Measurements from ENCODE around the gene CFAP45. TPM values are rescaled to one million over a fixed set of nuclear protein-coding genes. Genes with fewer than 3 reads are reported as not detected.

The CFAP45 gene
- polyA plus RNA-seq, 2 of the 4 experiments (the other 2 are of a cell fraction), result 0.67 to 0.89 TPM

GRCh38 chr1:159835356-159835755 lies 64.6 kb downstream of the CFAP45 start:
- FAIRE-seq, result no peak
- CTCF ChIA-PET, result interaction anchor here (1.0 to 4.6 kb wide), 3 partner anchors 33 to 59 kb away, joined by 3 to 31 read pairs (median 5); no protein-coding TSS in a partner anchor

More at GRCh38 chr1:159835356-159835755, 64.6 kb downstream of the CFAP45 start:
- Histone ChIP-seq H3K27ac (no peak overlapping the region), H3K4me2 (no peak overlapping the region), H3K4me1 (no peaks in the 10 kb centered on the region), H3K4me3 (no peak overlapping the region), H3K9me3 (no peaks in the 10 kb centered on the region)
- 5% methylated on average over 3 of the region's 3 CpGs for WGBS (ENCODE audit: missing lambda C conversion rate)
- no peak for TF ChIP-seq RFX5 (IDR thresholded peaks at IDR 0.05)
- no peak for TF ChIP-seq USF2 (IDR thresholded peaks at IDR 0.05)
- TF ChIP-seq RARB (CRISPR knock-in tag; IDR thresholded peaks at IDR 0.05), result no peak
- no peak for TF ChIP-seq ATOH8 (CRISPR knock-in tag; IDR thresholded peaks at IDR 0.05; ENCODE audit: low read depth)
- no peak for TF ChIP-seq MAFK (IDR thresholded peaks at IDR 0.05; ENCODE audit: partially characterized antibody)
- no peak for TF ChIP-seq MAZ (IDR thresholded peaks at IDR 0.05; ENCODE audit: borderline replicate concordance, low read depth, low read length)
- TF ChIP-seq ZC3H11A (IDR thresholded peaks at IDR 0.05), result no peak
- TF ChIP-seq RNF2 (IDR thresholded peaks at IDR 0.05; ENCODE audit: borderline replicate concordance, low read depth), result no peak
- no peak for TF ChIP-seq NFE2L2 (conservative IDR thresholded peaks at IDR 0.05; ENCODE audit: low read length)
- TF ChIP-seq CTCF (IDR thresholded peaks at IDR 0.05), result no peak
- no peak for TF ChIP-seq ZNF302 (CRISPR knock-in tag; IDR thresholded peaks at IDR 0.05)
- no peak for TF ChIP-seq ELK1 (IDR thresholded peaks at IDR 0.05; ENCODE audit: low read depth, low read length)
- TF ChIP-seq JUNB (IDR thresholded peaks at IDR 0.05), result no peak
- no peak for TF ChIP-seq REST (IDR thresholded peaks at IDR 0.05)
- no peak for TF ChIP-seq HMGXB4 (CRISPR knock-in tag; IDR thresholded peaks at IDR 0.05; ENCODE audit: borderline replicate concordance)
- TF ChIP-seq BCL3 (IDR thresholded peaks at IDR 0.05), result no peak
- no peak for TF ChIP-seq PHF8 (IDR thresholded peaks at IDR 0.05; ENCODE audit: borderline replicate concordance, low read depth)
- TF ChIP-seq POLR2A (IDR thresholded peaks at IDR 0.05; ENCODE audit: low read length), result no peak
- DNase-seq (ENCODE audit: low read depth in 1 of 2, low spot score in 1 of 2) (no peak), ATAC-seq (no peak)
- POLR2A ChIA-PET, result no interaction called here
